Smooth muscle cell (in vitro differentiated cells): Measurements from ENCODE around the gene LAMB1. TPM values are rescaled to one million over a fixed set of nuclear protein-coding genes. Genes with fewer than 3 reads are reported as not detected.

Experiments
- DNase-seq: peaks from one replicate; lab custom pipeline; 2025; ENCODE audit not compliant: unreplicated experiment; lab: John Stamatoyannopoulos, UW
- H2AFZ ChIP-seq: fragments of 200-600 bp; sonication (generic); 2 replicates; pipeline ENCODE4 v1.6.0; 2016; ENCODE audit warnings: antibody characterized with exemption, low read depth, mild to moderate bottlenecking
- H3F3A ChIP-seq: fragments of 200-600 bp; sonication (generic); 2 replicates; pipeline ENCODE4 v1.6.0; 2017; ENCODE audit warnings: antibody characterized with exemption, low read depth
- H3K27ac ChIP-seq: fragments of 200-600 bp; sonication (generic); 2 replicates; pipeline ENCODE4 v1.5.1; 2016; ENCODE audit warnings: low read depth, mild to moderate bottlenecking
- H3K27me3 ChIP-seq: fragments of 200-600 bp; sonication (generic); 2 replicates; pipeline ENCODE4 v1.6.1; 2016; ENCODE audit warnings: low read depth, mild to moderate bottlenecking
- H3K36me3 ChIP-seq: fragments of 200-600 bp; sonication (generic); 2 replicates; pipeline ENCODE4 v1.5.1; 2016; ENCODE audit warnings: low read depth
- H3K4me1 ChIP-seq: fragments of 200-600 bp; sonication (generic); 2 replicates; pipeline ENCODE4 v1.5.1; 2016; ENCODE audit warnings: low read depth
- H3K4me2 ChIP-seq: fragments of 200-600 bp; sonication (generic); 2 replicates; pipeline ENCODE4 v1.6.0; 2016; ENCODE audit warnings: mild to moderate bottlenecking
- H3K4me3 ChIP-seq: fragments of 200-600 bp; sonication (generic); 2 replicates; pipeline ENCODE4 v1.5.1; 2016; ENCODE audit warnings: mild to moderate bottlenecking
- H3K79me2 ChIP-seq: fragments of 200-600 bp; sonication (generic); 2 replicates; pipeline ENCODE4 v1.6.0; 2016; ENCODE audit warnings: low read depth, mild to moderate bottlenecking
- H3K9ac ChIP-seq: fragments of 200-600 bp; sonication (generic); 2 replicates; pipeline ENCODE4 v1.6.0; 2016; ENCODE audit warnings: low read depth
- H3K9me3 ChIP-seq: fragments of 200-600 bp; sonication (generic); replicated peaks from 2 replicates; pipeline ENCODE4 v1.5.1; 2016; ENCODE audit warnings: low read depth
- H4K20me1 ChIP-seq: fragments of 200-600 bp; sonication (generic); 2 replicates; pipeline ENCODE4 v1.6.0; 2016; ENCODE audit warnings: low read depth
- CTCF ChIP-seq: fragments of 200-600 bp; sonication (generic); IDR thresholded peaks from 2 replicates; pipeline ENCODE4 v1.5.1; 2017; ENCODE audit warnings: borderline replicate concordance, mild to moderate bottlenecking, antibody characterized with exemption; ENCODE audit not compliant: insufficient read depth, poor library complexity, severe bottlenecking
- WGBS: methylation state at CpG from one replicate; pipeline ENCODE4 v1.1.7; 2016; ENCODE audit warnings: low lambda C conversion rate; 5-methylcytosine and 5-hydroxymethylcytosine counted together
- polyA plus RNA-seq: library from polyadenylated mRNA; unstranded; fragments of >200 nt; fragmentation: Nextera tagmentation; extraction: Ambion mirVana; gene quantifications from 2 replicates; pipeline ENCODE4 v1.2.1, GENCODE V29; 2016
- total RNA-seq: library from RNA; depleted of rRNA; stranded (reverse); fragments of >200 nt; gene quantifications from 2 replicates; pipeline ENCODE4 v1.2.3, GENCODE V29; 2014

The LAMB1 gene
- total and polyA plus RNA-seq, 2 experiments from 2014 or later, result 191 to 244 TPM

- WGBS, result 13% methylated on average over 1 of the region's 1 CpG
- H3K4me3 ChIP-seq, result no peak overlapping the region
- H3F3A ChIP-seq, result peaks cover 69% of the 10 kb centered on the region
- TF ChIP-seq CTCF, result no peak
- H3K9me3 ChIP-seq, result no peaks in the 10 kb centered on the region
- H3K4me2 ChIP-seq, result peak overlapping the region; percentile 75
- H3K4me1 ChIP-seq, result peaks cover 61% of the 10 kb centered on the region
- no peaks in the 10 kb centered on the region for H3K27me3 ChIP-seq
- no peak for DNase-seq
- H3K27ac ChIP-seq, result peak overlapping the region; percentile 87
- no peaks in the 10 kb centered on the region for H3K79me2 ChIP-seq
- peaks cover 7% of the 10 kb centered on the region for H3K36me3 ChIP-seq
- H2AFZ ChIP-seq, result no peak overlapping the region
- H3K9ac ChIP-seq, result no peak overlapping the region
- peaks cover 4% of the 10 kb centered on the region for H4K20me1 ChIP-seq
These were observed 65.4 kb downstream of the LAMB1 start for GRCh38 chr7:107937531-107937930.

GRCh38 chr7:107936312-107936711 is 66.6 kb downstream of the LAMB1 start:
- Histone ChIP-seq H2AFZ (no peak overlapping the region), H3K27me3 (no peaks in the 10 kb centered on the region), H3K9ac (no peak overlapping the region), H3K4me2 (peak overlapping the region; percentile 75), H3K4me1 (peaks cover 68% of the 10 kb centered on the region), H4K20me1 (peaks cover 4% of the 10 kb centered on the region), H3K4me3 (no peak overlapping the region), H3K79me2 (no peaks in the 10 kb centered on the region), H3F3A (peaks cover 70% of the 10 kb centered on the region), H3K9me3 (no peaks in the 10 kb centered on the region), H3K36me3 (peaks cover 12% of the 10 kb centered on the region), H3K27ac (peak overlapping the region; percentile 87)
- WGBS, result 91% methylated on average over 2 of the region's 2 CpGs
- TF ChIP-seq CTCF, result no peak
- DNase-seq, result no peak

- Histone ChIP-seq H3F3A (peaks cover 67% of the 10 kb centered on the region), H3K27me3 (no peaks in the 10 kb centered on the region), H3K27ac (peak overlapping the region; percentile 87), H2AFZ (no peak overlapping the region), H3K4me1 (peaks cover 68% of the 10 kb centered on the region), H3K4me2 (peak overlapping the region; percentile 75), H3K4me3 (no peak overlapping the region), H4K20me1 (peaks cover 2% of the 10 kb centered on the region), H3K36me3 (peaks cover 22% of the 10 kb centered on the region), H3K9me3 (no peaks in the 10 kb centered on the region), H3K9ac (peak overlapping the region; percentile 1), H3K79me2 (no peaks in the 10 kb centered on the region)
- no peak for DNase-seq
- TF ChIP-seq CTCF, result no peak
- 73% methylated on average over 8 of the region's 8 CpGs for WGBS
These were observed 67.8 kb downstream of the LAMB1 start for GRCh38 chr7:107934991-107935770.
